Left kidney (tissue), 2 donors: ENCODE data around the gene CAPN2. TPM values are rescaled to one million over a fixed set of nuclear protein-coding genes. Genes with fewer than 3 reads are reported as not detected.

Experiments used
- DNase-seq: peaks from one replicate; pipeline ENCODE4 v3.0.0-alpha.2; 2013
- polyA plus RNA-seq: library from polyadenylated mRNA; unstranded; fragments of 120-200 nt; gene quantifications from one replicate; pipeline ENCODE4 v1.2.1, GENCODE V29; 2013; ENCODE audit not compliant: insufficient read length

CAPN2 gene
- polyA plus RNA-seq, 1 donor = 199 TPM

GRCh38 chr1:223758734-223759133 lies 46.4 kb downstream of the CAPN2 start:
- DNase-seq = no peak

DNA sequence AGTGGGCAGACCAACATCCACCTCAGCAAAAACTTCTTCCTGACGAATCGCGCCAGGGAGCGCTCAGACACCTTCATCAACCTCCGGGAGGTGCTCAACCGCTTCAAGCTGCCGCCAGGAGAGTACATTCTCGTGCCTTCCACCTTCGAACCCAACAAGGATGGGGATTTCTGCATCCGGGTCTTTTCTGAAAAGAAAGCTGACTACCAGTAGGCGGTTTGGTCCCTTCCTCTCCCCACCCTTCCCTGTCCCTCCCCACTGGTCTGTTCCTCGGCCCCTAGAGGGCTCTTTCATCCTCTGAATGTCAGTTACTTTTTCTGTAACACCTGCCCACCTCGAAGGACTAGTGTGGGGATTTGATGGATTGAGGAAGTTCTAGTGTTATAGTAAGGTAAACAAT lies 46.9 kb downstream of the CAPN2 start:
- DNase-seq = no peak

GRCh38 chr1:223760833-223761232 lies 48.5 kb downstream of the CAPN2 start:
- DNase-seq = no peak

- DNase-seq = no peak
Measured at GRCh38 chr1:223761411-223761810, 49.1 kb downstream of the CAPN2 start.

DNA sequence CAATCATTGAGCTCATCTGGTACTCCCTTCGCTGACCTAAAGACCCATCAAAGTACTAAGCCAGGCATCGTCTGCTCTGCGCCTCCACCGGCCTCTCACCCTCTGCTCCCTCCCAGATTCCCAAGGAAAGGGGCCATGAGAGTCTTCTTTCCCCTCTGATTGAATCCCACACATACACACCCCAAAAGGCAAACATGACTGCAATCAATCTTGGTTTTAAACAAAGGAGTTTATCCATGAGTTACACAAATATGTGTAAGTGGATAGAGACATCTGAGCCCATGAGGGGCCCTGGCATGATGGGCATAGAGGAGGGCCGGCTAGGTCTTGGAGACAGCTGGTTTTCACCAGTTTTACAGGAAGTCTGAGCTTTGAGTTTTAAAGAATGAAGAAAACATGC lies 50.9 kb downstream of the CAPN2 start:
- peak; percentile 48 for DNase-seq

DNA sequence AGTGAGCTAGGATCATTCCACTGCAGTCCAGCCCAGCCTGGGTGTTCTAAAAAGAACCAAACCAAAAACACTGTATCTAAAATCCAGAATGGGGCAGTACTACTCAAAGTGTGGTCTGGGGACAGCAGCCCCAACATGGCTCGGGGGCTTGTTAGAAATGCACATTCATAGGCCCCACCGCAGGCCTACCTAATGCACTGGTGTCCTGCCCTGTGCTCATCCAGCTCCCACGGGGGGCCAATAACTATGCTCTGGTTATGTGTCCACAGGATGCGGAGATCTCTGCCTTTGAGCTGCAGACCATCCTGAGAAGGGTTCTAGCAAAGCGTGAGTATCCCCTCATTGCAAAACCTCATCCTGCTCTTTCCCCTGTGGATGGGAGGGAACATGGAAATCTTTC lies 51.5 kb downstream of the CAPN2 start:
- DNase-seq = no peak

DNA sequence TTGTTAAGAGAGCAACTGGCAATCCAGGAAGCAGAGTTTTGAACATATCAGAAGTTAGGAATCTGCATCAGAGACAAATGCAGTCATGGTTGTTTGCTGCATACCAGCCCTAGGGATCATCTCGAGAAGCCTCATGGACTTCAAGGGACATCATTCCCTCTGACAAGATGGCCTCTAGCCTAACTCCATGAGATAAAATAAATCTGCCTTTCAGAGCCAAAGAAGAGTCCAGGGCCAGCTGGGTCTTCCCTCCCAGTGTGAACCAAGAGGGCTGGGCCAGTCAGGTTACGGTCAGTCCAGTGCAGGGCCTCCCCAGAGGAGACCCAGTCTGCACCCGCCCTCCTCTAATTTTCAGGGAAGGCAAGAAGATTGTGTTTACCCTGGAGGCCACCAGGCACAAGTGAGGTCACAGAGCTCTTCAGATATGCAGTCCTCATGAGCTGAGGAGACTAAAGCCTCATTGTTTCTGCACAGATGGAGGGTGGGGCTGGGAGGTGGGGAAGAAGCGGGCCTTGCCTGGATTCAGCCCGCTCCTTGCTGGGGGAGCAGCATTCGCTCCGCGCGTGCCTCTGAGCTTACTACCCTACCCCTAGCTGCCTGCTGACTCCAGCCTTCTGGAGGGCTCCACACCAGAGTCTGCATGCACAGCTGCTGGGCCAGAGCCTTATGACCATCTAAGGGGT lies 52.8 kb downstream of the CAPN2 start:
- no peak for DNase-seq

GRCh38 chr1:223765719-223766340 lies 53.5 kb downstream of the CAPN2 start:
- DNase-seq = no peak

GRCh38 chr1:223770621-223771315 lies 58.4 kb downstream of the CAPN2 start:
- no peak for DNase-seq

- DNase-seq = no peak
Measured at GRCh38 chr1:223771469-223771813, 59.1 kb downstream of the CAPN2 start.

DNA sequence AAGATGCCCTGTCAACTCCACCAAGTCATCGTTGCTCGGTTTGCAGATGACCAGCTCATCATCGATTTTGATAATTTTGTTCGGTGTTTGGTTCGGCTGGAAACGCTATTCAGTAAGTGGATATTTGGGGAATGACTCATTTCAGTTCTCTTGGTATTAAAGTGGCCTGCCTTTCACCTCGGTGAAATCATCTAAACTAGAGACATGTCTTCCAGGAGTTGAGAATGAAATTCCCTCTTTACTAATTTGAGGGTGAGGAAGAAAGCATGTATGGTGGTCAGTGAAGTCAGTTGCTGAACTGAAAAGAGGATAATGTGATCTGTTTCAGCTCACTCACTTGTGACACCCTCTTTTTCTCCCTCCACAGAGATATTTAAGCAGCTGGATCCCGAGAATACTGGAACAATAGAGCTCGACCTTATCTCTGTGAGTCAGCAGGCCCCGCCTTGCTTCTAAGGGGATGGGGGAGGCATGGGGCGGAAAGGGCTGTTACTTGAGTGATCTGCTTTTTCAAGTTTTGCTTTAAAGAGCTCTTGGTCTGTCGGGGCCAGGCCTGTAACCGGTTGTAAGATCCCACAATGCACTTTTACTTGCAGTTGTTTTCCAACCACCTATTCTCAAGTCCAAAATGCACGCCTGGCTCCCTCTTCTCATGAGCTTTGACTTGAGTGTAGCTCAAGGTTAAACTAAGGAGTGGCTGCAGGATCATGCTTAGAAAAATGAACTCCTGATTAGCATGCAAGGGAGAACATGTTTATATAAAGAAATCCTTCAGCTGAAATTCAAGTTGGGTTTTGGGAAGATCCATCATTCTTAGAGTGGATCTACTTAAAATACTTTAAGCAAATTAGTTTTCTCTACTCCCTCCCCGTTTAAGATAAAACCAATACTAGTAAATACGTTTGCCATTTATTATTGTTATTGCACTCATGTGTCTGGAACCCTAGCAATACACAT lies 59.8 kb downstream of the CAPN2 start:
- DNase-seq = no peak

- no peak for DNase-seq
Measured at GRCh38 chr1:223772771-223773160, 60.4 kb downstream of the CAPN2 start.

- DNase-seq = no peak
Measured at GRCh38 chr1:223774134-223774814, 61.9 kb downstream of the CAPN2 start.

- DNase-seq = no peak
Measured at GRCh38 chr1:223775054-223775453, 62.7 kb downstream of the CAPN2 start.

DNA sequence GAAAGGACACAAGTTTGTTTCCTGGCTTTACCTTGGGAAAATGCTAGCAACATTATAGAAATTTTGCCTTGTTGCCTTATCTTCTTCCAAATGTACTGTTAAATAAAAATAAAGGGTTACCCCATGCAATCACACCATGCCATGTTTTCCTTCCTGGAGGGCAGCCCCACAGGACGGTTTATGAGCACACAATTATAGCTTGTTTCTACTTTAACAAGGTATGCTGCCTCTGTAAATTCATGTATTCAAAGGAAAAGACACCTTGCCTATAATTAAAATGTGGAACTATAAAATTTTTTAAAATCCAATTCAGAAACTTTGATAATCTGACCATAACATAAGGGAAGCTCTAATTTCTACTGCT lies 63.4 kb downstream of the CAPN2 start:
- no peak for DNase-seq

- no peak for DNase-seq
Measured at GRCh38 chr1:223776075-223776814, 63.9 kb downstream of the CAPN2 start.

DNA sequence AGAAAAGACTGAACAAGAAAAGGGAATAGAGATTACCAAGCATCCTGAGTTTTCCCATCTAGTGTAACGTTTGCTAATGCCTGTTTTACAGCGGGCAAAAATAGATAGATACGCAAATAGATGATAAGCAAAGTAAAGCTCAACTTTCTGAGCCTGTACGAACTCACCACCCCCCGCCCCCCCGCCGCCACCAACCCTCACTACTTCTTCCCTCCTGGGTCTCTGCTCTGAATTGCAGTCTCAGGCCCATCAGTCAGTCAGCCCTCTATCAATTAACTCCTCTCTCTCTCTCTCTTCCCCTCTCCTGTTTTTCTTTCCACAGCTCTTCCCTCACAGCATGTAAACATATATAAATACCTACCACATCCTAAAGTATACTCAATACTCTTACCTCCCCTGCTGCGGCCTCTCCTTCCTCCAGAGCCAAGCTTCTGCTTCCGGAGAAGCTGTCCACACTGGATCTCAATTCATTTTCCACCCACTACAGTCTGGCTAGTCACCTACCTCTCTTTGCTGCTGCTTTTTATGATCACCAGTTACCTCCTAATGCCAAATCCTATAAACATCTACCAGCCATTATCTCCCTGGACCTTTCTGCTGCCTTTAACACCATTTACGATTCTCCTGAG lies 64.6 kb downstream of the CAPN2 start:
- no peak for DNase-seq

DNA sequence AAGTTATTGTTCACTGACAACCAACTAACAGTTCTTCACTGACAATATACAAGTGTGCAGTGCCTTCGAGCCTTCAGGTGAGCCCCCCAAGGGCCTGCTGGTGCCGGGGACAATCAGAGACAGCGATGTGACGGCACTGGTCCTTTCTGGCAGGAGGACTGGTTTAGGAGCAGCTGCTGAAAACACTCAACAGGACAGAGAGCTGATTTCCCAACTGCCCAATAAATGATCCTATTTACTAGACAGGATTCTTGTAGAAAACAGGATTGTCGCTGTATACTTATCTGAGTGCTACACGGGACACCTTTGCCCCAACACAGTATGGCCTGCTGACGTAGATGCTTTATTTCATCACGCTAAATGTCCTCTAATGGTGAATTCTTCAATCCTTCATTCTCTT lies 68.0 kb downstream of the CAPN2 start:
- DNase-seq = no peak

GRCh38 chr1:223780949-223781348 lies 68.6 kb downstream of the CAPN2 start:
- DNase-seq = no peak

DNA sequence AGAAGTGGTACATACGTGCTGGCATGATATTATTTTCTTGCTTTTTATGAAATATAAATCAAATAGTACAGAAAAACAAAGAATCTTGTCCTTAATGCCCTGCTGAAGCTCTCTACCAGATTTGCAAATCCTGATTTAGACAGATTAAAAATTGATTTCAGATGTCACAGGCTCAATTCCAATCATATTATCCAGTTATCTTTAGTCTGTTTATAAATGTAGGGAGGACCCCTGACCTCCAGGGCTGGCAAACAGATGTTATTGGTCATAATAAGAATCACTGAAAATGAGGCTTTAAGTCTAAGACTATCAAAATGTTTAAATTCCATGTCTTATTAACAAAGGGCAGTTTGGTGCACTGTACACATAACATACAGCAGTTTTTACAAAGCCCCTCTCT lies 71.3 kb downstream of the CAPN2 start:
- DNase-seq = no peak

DNA sequence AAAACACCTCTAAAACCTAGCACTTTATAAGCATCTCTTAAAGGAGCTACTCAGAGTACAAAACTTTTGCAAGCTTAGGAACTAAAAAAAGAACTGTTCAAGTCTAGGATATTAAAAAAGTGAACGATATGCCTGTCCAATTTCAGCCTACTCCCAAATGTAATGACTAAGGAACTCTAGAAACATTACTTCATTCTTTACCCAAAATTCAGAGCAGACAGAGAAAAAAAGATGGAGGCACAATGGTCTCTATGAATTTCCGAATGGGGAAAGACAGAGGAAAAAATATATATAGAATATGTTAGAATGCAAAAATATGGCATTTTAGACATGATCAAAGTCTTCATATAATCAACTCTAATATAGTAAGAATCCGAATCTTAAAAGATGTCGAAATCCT lies 72.2 kb downstream of the CAPN2 start:
- no peak for DNase-seq
